Activated CD4-positive, alpha-beta memory T cell treated with anti-CD3 and anti-CD28 coated beads, Interleukin-2, amount 10 ng/mL, durations not matched to agents 7 days and 5 days (primary cell): Measurements from ENCODE around the gene MAP3K7CL. TPM values are rescaled to one million over a fixed set of nuclear protein-coding genes. Genes with fewer than 3 reads are reported as not detected.
"Not testable (repeated sequence)": the region's sequence is repeated elsewhere in the genome, so short reads cannot be mapped to it uniquely, and the experiment has no call there.

Experiments
- CTCF ChIA-PET: fragments of 350-600 bp; sonication (Branson Sonifier 250); formaldehyde crosslinking; loops from one replicate; lab custom pipeline; 2021; ENCODE audit warnings: antibody characterized with exemption, inconsistent platforms; lab: Charles Lee
- POLR2A ChIA-PET: fragments of 350-600 bp; sonication (Branson Sonifier 250); formaldehyde crosslinking; loops from one replicate; lab custom pipeline; 2021; ENCODE audit warnings: antibody characterized with exemption; lab: Charles Lee
- DNase-seq: peaks from one replicate; pipeline ENCODE4 v3.0.0-alpha.2; 2020
- H3K27ac Mint-ChIP-seq: one replicate; pipeline ENCODE4 v1.8.0; 2021; ENCODE audit warnings: mild to moderate bottlenecking, mixed read lengths
- H3K27me3 Mint-ChIP-seq: one replicate; pipeline ENCODE4 v1.8.0; 2021; ENCODE audit warnings: mixed read lengths
- H3K36me3 Mint-ChIP-seq: one replicate; pipeline ENCODE4 v1.8.0; 2021; ENCODE audit warnings: low read depth, mixed read lengths
- H3K4me1 Mint-ChIP-seq: one replicate; pipeline ENCODE4 v1.8.0; 2021; ENCODE audit warnings: mixed read lengths
- H3K4me3 Mint-ChIP-seq: one replicate; pipeline ENCODE4 v1.8.0; 2021; ENCODE audit warnings: mild to moderate bottlenecking, mixed read lengths
- H3K9me3 Mint-ChIP-seq: one replicate; pipeline ENCODE4 v1.8.0; 2021; ENCODE audit warnings: mixed read lengths
- total RNA-seq, 2 experiments: library from RNA; stranded (reverse); gene quantifications; one replicate each; pipeline ENCODE4 v1.2.3, GENCODE V29; 2021

Gene MAP3K7CL
- total RNA-seq, 2 experiments from 2014 or later, result 6.7 to 7.7 TPM

GRCh38 chr21:29145354-29145782 lies 14.9 kb downstream of the MAP3K7CL start:
- ChIA-PET CTCF (no interaction called here), POLR2A (no interaction called here)
- Mint-ChIP-seq H3K36me3 (no peaks in the 10 kb centered on the region), H3K4me3 (no peak overlapping the region), H3K9me3 (no peaks in the 10 kb centered on the region), H3K27ac (no peak overlapping the region), H3K4me1 (peaks cover 12% of the 10 kb centered on the region), H3K27me3 (no peaks in the 10 kb centered on the region)
- DNase-seq, result no peak

GRCh38 chr21:29145852-29146453 lies 15.5 kb downstream of the MAP3K7CL start:
- POLR2A ChIA-PET, result interaction anchor here (0.6 kb wide), 1 partner anchor 339 kb away, joined by 3 read pairs; no protein-coding TSS in a partner anchor
- DNase-seq, result no peak

GRCh38 chr21:29146726-29147125 lies 16.3 kb downstream of the MAP3K7CL start:
- POLR2A ChIA-PET, result no interaction called here
- CTCF ChIA-PET, result no interaction called here
- H3K4me3 Mint-ChIP-seq, result no peak overlapping the region
- H3K36me3 Mint-ChIP-seq, result no peaks in the 10 kb centered on the region
- H3K27ac Mint-ChIP-seq, result no peak overlapping the region
- no peak for DNase-seq
- H3K9me3 Mint-ChIP-seq, result no peaks in the 10 kb centered on the region
- H3K27me3 Mint-ChIP-seq, result no peaks in the 10 kb centered on the region
- H3K4me1 Mint-ChIP-seq, result peaks cover 12% of the 10 kb centered on the region

More at GRCh38 chr21:29145852-29146453, 15.5 kb downstream of the MAP3K7CL start:
- Mint-ChIP-seq H3K27me3 (no peaks in the 10 kb centered on the region), H3K4me1 (peaks cover 12% of the 10 kb centered on the region), H3K36me3 (no peaks in the 10 kb centered on the region), H3K9me3 (no peaks in the 10 kb centered on the region), H3K4me3 (no peak overlapping the region), H3K27ac (no peak overlapping the region)
- CTCF ChIA-PET, result no interaction called here

GRCh38 chr21:29148530-29148929 lies 18.1 kb downstream of the MAP3K7CL start:
- no peak overlapping the region for H3K4me3 Mint-ChIP-seq
- no peaks in the 10 kb centered on the region for H3K27me3 Mint-ChIP-seq
- no peak for DNase-seq
- no peaks in the 10 kb centered on the region for H3K9me3 Mint-ChIP-seq
- H3K27ac Mint-ChIP-seq, result no peak overlapping the region
- CTCF ChIA-PET, result no interaction called here
- POLR2A ChIA-PET, result interaction anchor here (1.0 to 1.2 kb wide), 2 partner anchors 10 to 15 kb away, joined by 3 read pairs; no protein-coding TSS in a partner anchor
- H3K4me1 Mint-ChIP-seq, result peaks cover 12% of the 10 kb centered on the region
- peaks cover 3% of the 10 kb centered on the region for H3K36me3 Mint-ChIP-seq

GRCh38 chr21:29149808-29150425 lies 19.5 kb downstream of the MAP3K7CL start:
- no peak overlapping the region for H3K4me3 Mint-ChIP-seq
- H3K9me3 Mint-ChIP-seq, result no peaks in the 10 kb centered on the region
- H3K27me3 Mint-ChIP-seq, result no peaks in the 10 kb centered on the region
- peaks cover 12% of the 10 kb centered on the region for H3K4me1 Mint-ChIP-seq
- H3K36me3 Mint-ChIP-seq, result peaks cover 3% of the 10 kb centered on the region
- POLR2A ChIA-PET, result no interaction called here
- no peak for DNase-seq
- CTCF ChIA-PET, result no interaction called here
- H3K27ac Mint-ChIP-seq, result no peak overlapping the region

- POLR2A ChIA-PET, result no interaction called here
Observed at GRCh38 chr21:29151931-29152330, 21.5 kb downstream of the MAP3K7CL start.

GRCh38 chr21:29152916-29153315 lies 22.5 kb downstream of the MAP3K7CL start:
- Mint-ChIP-seq H3K9me3 (no peaks in the 10 kb centered on the region), H3K4me1 (peaks cover 8% of the 10 kb centered on the region), H3K27me3 (no peaks in the 10 kb centered on the region), H3K27ac (no peak overlapping the region), H3K36me3 (peaks cover 3% of the 10 kb centered on the region), H3K4me3 (no peak overlapping the region)
- ChIA-PET POLR2A (interaction anchor here (0.6 kb wide), 1 partner anchor 80 kb away, joined by 3 read pairs; no protein-coding TSS in a partner anchor), CTCF (interaction anchor here (1.3 kb wide), 1 partner anchor 223 kb away, joined by 3 read pairs; no protein-coding TSS in a partner anchor)
- DNase-seq, result no peak

More at GRCh38 chr21:29151931-29152330, 21.5 kb downstream of the MAP3K7CL start:
- Mint-ChIP-seq H3K4me1 (peaks cover 8% of the 10 kb centered on the region), H3K27ac (no peak overlapping the region), H3K9me3 (no peaks in the 10 kb centered on the region), H3K27me3 (no peaks in the 10 kb centered on the region), H3K36me3 (peaks cover 3% of the 10 kb centered on the region), H3K4me3 (no peak overlapping the region)
- CTCF ChIA-PET, result interaction anchor here (1.3 kb wide), 1 partner anchor 224 kb away, joined by 3 read pairs; no protein-coding TSS in a partner anchor
- no peak for DNase-seq

GRCh38 chr21:29154270-29154669 lies 23.8 kb downstream of the MAP3K7CL start:
- H3K4me1 Mint-ChIP-seq, result no peaks in the 10 kb centered on the region
- H3K4me3 Mint-ChIP-seq, result no peak overlapping the region
- H3K9me3 Mint-ChIP-seq, result no peaks in the 10 kb centered on the region
- DNase-seq, result no peak
- CTCF ChIA-PET, result interaction anchor here (0.6 to 1.2 kb wide), 2 partner anchors 9 to 11 kb away, joined by 3 read pairs; no protein-coding TSS in a partner anchor
- POLR2A ChIA-PET, result no interaction called here
- H3K36me3 Mint-ChIP-seq, result peaks cover 3% of the 10 kb centered on the region
- no peak overlapping the region for H3K27ac Mint-ChIP-seq
- no peaks in the 10 kb centered on the region for H3K27me3 Mint-ChIP-seq

- Mint-ChIP-seq H3K27me3 (no peaks in the 10 kb centered on the region), H3K4me1 (no peaks in the 10 kb centered on the region), H3K27ac (no peak overlapping the region), H3K36me3 (peaks cover 3% of the 10 kb centered on the region), H3K4me3 (no peak overlapping the region), H3K9me3 (no peaks in the 10 kb centered on the region)
- CTCF ChIA-PET, result no interaction called here
- POLR2A ChIA-PET, result no interaction called here
- no peak for DNase-seq
Observed at GRCh38 chr21:29155118-29155932, 24.9 kb downstream of the MAP3K7CL start.

- CTCF ChIA-PET, result no interaction called here
- peaks cover 3% of the 10 kb centered on the region for H3K36me3 Mint-ChIP-seq
Observed at GRCh38 chr21:29155933-29156260, 25.5 kb downstream of the MAP3K7CL start.

GRCh38 chr21:29157080-29157479 lies 26.6 kb downstream of the MAP3K7CL start:
- Mint-ChIP-seq H3K27ac (no peak overlapping the region), H3K27me3 (no peaks in the 10 kb centered on the region), H3K36me3 (peaks cover 3% of the 10 kb centered on the region), H3K4me1 (no peaks in the 10 kb centered on the region), H3K9me3 (no peaks in the 10 kb centered on the region), H3K4me3 (no peak overlapping the region)
- POLR2A ChIA-PET, result no interaction called here
- CTCF ChIA-PET, result no interaction called here
- no peak for DNase-seq

More at GRCh38 chr21:29155933-29156260, 25.5 kb downstream of the MAP3K7CL start:
- no peak overlapping the region for H3K27ac Mint-ChIP-seq
- POLR2A ChIA-PET, result no interaction called here
- H3K9me3 Mint-ChIP-seq, result no peaks in the 10 kb centered on the region
- H3K4me3 Mint-ChIP-seq, result no peak overlapping the region
- H3K4me1 Mint-ChIP-seq, result no peaks in the 10 kb centered on the region
- no peak for DNase-seq
- H3K27me3 Mint-ChIP-seq, result no peaks in the 10 kb centered on the region

GRCh38 chr21:29159842-29160241 lies 29.4 kb downstream of the MAP3K7CL start:
- Mint-ChIP-seq H3K9me3 (no peaks in the 10 kb centered on the region), H3K27ac (no peak overlapping the region), H3K4me3 (no peak overlapping the region), H3K4me1 (no peaks in the 10 kb centered on the region), H3K36me3 (no peaks in the 10 kb centered on the region), H3K27me3 (no peaks in the 10 kb centered on the region)
- POLR2A ChIA-PET, result no interaction called here
- CTCF ChIA-PET, result no interaction called here
- no peak for DNase-seq

GRCh38 chr21:29162825-29163224 lies 32.4 kb downstream of the MAP3K7CL start:
- H3K27me3 Mint-ChIP-seq, POLR2A ChIA-PET, H3K4me1 Mint-ChIP-seq, H3K4me3 Mint-ChIP-seq, H3K27ac Mint-ChIP-seq, DNase-seq, H3K9me3 Mint-ChIP-seq, H3K36me3 Mint-ChIP-seq: not testable (repeated sequence)
- CTCF ChIA-PET, result interaction anchor here (1.1 to 1.6 kb wide), 2 partner anchors 11 to 42 kb away, joined by 4 to 5 read pairs; no protein-coding TSS in a partner anchor
